NCI-H1048 (cell line): Measurements from ENCODE around the gene IL27RA.

Experiments
- DNase-seq: peaks from one replicate; lab custom pipeline; 2025; lab: John Stamatoyannopoulos, UW

The IL27RA gene

DNA sequence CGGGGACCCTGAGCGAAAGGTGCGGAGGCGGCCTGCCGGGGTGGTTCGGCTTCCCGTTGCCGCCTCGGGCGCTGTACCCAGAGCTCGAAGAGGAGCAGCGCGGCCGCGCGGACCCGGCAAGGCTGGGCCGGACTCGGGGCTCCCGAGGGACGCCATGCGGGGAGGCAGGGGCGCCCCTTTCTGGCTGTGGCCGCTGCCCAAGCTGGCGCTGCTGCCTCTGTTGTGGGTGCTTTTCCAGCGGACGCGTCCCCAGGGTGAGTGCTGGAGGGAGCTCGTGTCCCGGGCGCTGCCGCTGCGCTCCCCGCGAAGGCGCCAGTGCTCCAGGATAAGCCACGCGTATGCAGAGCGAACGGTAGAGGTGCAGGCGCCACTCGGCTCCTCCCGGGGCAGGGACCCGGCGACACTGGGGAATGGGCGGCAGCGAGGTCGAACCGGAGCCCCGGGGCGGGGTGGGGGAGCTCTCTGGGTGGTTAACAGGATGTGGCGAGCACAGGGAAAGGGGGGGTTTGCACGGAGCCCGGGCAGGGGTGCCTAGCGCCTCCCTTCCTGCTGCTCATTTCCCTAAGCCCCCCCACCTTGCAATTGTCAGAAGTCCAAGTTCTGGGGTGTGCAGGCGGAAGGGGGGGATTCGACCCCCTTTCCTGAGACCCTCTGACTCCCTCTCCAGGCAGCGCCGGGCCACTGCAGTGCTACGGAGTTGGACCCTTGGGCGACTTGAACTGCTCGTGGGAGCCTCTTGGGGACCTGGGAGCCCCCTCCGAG lies at the start of gene IL27RA:
Gene IL27RA (plus strand): TSS at position 44 of the 762 bp plus-strand sequence. CDS start 111 bp downstream, at position 155.
- DNase-seq, result no peak

DNA sequence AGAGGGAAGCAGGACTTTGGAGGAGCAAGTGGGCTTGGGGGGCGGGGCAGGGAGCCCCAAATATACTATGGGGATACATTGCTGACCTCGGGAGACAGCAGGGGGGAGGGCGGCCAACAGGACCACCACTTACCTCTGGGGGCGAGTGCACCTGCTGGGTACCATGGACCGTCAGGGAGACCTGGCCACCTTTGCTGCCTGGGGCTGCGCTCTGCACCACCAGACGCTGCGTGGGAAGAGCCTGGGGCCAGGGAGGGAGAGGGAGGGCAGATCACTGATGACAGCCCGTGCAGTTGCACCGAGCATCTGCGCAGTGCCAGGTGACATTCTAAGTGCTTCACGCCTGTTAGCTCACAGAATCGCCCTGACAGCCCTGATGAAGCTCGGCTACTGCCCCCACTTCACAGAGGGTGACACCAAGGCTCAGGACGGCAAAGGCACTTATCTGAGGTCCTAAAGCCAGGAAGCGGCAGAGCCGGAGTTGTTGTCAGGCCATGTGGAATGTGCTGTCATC lies 49.5 kb upstream of the IL27RA start:
- DNase-seq, result no peak

DNA sequence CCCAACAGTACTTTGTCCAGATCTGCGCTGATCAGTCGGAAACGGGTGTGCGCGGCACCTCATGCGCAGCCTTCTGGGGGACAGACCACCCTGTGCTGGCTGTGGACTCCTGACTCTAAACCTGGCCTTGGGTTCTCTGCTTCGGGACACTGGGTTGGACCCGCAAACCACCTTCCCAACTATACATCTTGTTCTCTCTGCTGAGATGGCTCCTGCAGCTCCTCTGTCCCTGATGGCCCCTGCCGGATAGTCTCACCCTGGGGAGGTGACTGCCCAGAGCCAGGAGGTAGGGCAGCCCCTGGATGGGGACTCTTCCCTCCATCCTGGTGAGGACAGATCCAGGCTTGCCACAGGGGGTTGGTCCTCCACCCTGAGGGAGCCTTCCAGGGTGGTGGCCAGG lies 48.8 kb upstream of the IL27RA start:
- DNase-seq, result no peak

DNA sequence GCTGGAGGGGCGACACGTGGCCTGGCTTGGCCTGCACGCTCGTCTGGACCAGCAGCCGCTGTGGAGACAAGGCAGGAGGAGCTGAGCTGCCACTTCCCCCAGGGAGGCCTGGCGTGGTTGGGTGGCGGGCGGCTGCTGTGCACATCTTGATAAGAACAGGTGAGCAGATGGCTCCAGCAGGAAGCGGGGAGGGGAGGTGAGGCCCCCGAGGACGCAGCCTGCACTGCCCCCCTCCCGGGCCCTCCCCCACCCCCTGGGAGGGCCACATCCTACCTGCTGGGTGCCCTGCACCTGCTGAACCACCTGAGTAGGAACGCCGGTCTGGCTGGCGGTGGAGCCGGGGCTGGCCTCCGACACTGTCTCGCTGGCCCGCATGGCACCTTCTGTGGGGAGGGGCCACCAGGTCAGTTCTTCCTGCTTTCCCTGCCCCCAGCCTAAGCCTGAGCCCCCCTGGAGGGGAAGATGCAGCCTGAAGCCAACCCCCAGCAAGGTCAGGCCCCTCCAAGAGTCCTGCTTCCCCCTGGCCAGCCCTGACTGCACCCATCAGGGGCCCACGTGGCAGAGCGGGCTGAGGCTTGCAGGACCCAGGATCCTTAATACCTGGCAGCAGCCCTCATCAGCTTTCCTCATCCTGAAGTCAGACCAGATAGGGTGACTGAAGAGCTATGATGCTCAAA lies 48.2 kb upstream of the IL27RA start:
- DNase-seq, result no peak

DNA sequence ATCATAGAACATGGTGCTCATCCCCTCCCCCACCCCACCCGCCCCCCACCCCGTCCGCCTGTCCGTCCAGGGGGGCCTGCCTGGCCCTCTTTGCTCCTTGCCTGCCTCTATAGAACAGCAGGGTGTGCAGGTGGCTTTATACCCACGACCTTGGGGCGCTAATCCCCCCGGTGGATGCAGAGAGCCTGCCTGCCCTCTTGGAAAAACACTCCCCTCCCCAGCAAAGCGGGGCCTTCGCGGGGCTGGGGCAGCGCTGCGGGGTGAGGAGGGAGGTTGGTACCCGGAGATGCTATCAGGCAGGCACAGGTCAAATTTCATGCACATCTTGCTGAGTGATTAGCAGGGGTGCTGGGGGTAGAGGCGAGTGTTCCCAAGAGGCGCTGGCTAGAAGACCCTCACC lies 47.4 kb upstream of the IL27RA start:
- no peak for DNase-seq

DNA sequence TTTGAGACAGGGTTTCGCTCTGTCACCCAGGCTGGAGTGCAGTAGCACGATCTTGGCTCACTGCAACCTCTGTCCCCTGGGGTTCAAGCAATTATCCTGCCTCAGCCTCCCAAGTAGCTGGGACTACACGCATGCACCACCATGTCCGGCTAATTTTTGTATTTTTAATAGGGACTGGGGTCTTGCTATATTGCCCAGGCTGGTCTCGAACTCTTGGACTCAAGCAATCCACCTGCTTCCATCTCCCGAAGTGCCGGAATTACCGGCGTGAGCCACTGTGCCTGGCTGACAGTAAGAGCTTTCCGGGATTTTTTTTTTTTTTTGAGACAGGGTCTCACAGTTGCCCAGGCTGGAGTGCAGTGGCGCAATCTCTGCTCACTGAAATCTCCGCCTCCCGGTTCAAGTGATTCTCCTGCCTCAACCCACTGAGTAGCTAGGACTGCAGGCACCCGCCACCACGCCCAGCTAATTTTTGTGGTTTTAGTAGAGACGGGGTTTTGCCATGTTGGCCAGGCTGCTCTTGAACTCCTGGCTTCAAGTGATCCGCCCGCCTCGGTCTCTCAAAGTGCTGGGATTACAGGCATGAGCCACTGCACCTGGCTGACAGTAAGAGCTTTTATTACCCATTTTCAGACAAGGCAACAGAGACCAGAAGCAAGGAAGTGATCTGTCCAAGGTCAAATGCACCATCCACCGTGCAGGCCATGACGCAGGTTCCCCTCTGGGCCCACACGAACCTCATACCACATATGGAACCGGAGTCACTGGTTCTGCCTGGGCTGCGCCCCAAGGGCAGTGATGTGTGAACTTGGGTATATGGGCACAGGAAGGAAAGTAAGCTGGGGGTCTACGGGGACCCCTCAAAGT lies 46.5 kb upstream of the IL27RA start:
- no peak for DNase-seq

DNA sequence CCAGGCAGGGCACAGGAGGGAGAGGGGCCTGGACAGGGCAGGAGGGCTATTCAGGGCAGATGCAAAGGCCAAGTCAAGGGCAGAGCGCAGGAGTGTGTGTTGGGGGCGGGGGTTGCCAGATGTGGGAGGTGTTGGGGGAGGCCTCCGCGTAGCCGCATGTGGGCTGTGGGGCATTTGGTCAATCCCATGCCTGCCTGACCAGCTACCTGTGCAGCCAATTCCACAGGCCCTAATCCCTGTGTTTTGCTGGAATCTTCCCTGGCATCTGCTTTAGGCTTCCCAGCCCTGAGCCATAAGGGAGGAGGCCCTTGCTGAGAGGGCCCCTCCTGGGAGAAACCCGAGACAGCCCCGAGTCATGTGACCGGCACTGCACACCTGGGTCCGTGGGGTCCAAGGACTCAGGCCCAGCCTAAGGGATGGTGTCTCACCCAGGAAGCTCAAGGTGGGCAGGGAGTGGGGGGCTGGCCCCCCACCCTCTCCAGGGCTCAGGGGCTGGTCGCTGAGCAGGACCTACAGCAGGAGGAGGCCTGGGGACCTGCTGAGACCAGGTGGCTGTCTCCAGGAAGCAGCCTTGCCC lies 45.7 kb upstream of the IL27RA start:
- no peak for DNase-seq

DNA sequence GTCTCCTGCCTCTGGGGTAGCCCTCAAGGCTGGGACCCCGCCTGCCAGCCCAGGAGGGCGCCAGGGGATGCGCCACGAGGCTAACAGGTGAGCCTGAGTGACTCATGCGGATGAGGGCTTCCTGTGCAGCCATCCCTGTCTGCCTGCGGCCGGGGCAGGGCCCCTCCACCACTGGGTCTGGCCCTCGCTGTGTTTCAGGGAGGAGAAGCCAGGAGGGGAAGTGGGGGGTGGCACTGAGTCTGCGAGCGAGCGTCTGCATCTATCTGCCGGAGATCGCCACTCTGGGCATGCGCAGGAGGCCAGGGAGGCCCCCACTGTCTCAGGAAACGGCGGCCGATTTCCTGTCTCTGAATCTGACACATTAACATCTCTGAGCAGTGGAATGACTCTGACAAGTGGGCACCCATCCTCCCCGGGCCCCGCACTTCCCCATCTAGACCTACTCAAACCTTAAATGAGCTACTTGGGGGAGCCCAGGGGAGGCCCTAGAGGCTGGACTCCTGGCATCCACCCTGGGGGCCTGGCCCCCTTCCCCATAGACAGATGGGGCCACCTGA lies 45.1 kb upstream of the IL27RA start:
- DNase-seq, result no peak

DNA sequence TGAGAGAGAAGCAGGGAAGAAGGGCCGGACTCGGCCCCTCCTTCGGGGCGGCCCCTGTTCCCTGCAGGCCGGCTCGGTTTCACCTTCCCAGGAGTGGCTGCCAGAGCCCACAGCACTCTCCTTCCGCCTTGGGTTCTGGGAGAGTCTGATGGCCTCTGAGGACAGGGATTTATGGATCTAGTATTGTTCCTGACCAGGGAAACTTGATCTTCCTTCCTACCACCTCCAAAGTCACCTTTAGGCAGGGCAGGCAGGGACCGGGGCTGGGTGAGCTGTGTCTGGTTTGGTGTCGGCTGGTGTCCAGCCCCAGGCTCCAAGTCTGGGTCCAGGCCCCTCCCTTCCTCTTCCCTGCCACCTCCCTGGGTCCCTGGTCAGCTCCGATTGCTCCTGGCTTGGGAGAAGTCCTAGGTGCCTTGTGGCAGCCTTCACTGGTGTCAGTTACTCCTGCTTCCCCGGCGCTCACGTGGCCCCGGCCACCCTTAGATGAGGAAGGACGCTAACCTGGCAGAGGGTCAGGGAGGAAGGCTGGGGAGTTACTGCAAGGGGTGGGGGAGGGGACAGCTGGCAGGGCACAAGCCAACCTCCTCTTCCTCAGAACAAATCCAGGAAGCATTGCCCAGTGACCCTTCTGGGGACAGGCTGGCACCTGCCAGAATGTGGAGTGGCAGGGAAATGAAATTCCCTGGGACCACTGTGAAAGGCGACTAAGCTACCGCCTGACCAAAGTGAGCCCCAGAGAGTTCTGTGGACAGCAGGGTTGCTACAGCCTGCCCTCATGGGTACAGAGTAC lies 44.3 kb upstream of the IL27RA start:
- DNase-seq, result no peak

DNA sequence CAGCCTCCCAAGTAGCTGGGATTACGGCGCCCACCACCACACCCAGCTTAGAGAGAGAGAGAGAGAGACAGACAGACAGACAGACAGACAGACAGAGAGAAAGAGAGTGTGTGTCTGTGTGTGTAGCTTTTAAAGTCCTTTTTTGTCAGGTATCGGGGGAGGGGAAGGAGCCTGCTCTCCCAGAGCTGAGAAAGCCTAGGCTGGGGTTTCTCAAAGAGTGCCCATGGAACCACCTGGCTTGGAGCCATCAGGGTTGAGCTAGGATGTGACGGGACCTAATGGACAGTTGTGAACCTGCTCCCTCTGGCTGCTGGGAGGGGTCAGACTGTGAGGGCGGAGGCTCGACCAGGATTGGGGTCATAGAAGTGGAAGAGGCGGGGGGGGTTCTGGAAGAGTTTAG lies 42.1 kb upstream of the IL27RA start:
- DNase-seq, result no peak

DNA sequence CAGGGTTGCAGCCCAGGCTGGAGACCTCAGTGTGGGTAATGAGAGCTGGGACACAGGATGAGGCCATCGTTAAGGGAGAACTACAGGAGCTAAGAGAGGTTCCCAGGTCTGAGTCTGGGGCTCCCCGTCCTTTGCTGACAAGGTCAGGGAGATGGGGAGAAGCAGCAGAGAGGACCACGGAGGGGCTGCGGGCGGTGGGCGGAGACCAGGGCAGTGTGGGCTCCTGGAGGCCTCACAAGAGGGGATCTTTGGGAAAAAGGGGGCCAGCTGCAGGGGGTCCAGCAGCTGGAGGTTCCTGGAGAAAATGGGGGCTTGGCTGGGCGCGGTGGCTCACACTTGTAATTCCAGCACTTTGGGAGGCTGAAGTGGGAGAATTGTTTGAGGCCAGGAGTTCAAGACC lies 41.5 kb upstream of the IL27RA start:
- no peak for DNase-seq

DNA sequence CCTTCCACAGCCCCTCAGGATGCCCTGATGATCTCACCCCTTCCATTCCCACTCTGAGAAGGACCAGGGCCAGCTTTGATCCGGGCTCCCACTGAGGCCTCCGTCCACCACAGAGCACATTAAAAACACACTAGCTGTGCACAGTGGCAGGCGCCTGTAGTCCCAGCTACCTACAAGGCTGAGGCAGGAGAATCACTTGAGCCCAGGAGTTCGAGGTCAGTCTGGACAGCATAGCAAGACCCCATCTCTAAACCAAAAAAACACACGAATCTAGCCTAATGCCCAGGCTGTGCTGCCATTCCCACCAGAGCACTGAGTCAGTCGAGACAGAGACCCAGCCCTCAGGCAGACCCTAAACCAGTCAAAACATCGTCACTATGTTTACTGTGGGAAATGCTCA lies 39.5 kb upstream of the IL27RA start:
- no peak for DNase-seq

DNA sequence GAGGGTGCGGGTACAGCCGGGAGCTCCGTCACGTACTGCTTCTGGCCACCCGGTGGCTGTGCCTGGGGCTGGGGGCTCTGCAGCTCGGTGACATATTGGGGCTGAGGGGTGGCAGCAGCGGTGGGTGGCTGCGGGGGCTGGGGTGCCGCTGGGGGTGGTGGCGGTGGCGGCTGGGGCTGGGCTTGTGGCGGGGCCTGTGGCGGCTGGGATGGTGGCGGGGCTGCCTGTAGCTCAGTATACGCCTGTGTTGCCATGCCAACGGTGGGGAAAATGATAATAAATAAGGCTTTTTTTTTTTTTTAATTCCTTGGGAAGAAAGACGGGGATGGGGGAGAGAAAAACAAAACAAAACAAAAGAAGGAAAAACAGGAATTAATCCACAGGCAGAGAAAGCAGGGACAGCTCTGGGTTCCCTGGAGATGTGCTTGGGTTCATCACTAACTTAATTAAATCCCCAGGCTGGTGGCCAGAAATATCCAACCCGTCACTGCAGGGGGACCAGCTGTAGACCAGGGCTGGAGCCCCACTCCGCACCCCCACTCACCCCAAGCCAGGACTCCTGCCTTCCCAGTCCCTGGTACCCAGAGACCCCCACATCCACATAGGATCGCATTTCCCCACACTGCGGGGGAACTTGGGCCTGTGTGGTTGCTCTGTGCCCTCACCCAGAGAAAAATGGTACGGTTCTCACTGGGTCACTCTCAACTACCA lies 37.8 kb upstream of the IL27RA start:
- no peak for DNase-seq

DNA sequence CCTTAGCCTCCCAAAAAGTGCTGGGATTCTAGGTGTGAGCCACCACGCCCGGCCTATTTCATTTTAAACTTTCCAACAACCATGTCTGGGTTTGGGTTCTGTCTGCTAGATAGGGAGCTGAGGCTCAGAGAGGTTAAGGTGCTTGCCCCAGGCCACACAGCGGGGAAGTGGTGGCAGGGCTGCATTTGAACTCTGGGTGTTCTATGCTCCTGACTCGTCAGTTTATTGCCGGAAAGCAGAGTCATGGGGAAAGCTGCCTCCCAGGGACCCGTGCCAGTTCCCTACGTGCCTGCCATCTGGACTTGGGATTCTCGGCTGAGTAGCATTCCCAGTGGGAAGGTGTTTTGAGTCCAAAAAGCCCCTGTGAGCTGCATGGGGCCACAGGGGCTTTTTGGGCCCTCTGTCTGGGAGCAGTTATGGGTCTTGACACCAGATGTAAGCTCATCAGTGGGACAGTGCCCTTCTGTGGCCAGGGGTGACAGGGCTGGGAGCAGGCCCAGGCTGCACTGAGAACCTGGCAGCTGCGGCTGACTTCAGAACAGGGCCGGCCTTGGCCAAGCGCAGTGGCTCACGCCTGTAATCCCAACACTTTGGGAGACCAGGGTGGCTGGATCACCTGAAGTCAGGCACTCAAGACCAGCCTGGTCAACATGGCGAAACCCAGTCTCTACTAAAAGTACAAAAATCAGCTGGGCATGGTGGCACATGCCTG lies 36.4 kb upstream of the IL27RA start:
- DNase-seq, result no peak

DNA sequence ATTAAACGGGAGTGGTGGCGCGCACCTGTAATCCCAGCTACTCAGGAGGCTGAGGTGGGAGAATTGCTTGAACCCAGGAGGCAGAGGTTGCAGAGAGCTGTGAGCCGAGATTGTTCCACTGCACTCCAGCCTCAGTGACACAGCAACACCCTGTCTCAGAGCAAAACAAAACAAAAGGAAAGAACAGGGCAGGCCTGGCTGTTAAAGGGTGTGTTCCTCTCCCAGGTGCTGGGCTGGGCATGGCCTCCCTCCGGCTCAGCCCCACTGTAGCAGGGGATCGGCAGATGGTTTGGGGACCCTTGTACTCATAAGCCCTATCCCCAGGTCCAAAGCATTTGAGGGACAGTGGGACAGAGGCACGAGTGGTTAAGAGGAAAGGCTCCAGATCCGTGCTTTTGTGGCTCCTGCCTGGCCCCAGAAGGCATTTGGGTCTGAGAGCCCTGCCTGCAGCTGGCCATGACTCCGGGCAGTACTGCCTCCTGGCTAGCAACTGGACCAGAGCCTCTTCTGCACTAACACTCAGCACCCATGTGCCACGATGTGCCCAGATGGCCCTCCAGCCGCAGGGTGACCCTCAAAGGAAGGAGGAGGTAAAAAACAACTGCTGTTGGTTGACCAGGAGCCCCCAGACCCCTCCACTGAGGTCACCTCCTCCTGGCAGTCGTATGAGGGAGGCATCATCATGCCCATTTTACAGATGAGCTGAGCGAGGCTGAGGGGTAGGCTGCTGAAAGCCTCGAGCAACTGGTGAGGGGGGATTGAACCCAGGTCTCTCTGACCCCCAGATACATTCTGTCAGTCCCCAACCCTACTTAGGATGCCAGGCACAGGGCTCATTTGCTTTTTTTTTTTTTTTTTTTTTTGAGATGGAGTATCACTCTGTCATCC lies 35.4 kb upstream of the IL27RA start:
- DNase-seq, result no peak

DNA sequence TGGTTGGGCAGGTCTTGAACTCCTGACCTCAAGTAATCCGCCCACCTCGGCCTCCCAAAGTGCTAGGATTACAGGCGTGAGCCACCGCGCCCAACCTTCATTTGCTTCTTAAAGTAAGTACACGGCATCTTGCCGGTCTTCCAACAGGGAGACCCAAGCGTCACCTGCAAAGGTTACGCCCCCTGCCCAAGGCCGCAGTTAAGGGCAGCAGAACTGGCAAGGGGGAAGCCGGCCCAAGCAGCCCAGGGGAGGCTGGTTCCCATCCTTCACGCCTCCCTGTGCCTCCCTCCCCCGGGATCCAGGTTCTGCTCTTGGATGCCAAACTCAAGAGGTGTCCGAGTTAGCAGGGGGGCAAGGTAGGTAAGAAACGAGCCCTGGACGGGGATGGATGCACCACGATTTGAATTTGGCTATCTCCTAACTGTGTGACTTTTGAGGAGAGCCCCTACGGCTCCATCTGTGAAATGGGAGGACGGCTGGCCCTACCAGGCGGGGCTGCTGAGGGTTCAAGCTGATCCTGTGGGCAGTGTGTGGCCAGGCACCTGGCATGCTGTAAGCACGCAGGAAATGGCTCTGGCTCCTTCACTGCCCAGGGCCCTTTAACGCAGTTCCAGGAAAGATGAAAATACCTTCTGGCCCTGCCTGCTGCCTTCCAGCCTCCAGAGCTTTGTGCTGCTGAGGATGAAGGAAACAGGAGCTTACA lies 34.5 kb upstream of the IL27RA start:
- no peak for DNase-seq

DNA sequence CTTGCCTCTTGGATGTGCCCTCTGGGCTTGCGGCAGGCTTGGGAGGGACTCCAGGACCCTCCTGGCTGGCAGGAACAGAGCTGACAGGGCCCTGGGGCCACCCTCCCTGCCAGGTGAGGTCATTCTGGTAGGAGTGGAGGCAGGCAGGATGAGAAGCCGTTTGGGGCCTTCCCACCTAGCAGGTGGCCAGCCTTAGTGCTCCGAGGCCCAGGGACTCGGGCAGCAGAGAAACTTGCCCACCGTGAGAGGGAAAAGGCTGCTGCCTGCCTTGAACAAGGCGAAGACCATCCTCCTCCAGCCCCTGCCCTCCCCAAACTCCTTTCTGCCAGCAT lies 34.0 kb upstream of the IL27RA start:
- DNase-seq, result no peak

DNA sequence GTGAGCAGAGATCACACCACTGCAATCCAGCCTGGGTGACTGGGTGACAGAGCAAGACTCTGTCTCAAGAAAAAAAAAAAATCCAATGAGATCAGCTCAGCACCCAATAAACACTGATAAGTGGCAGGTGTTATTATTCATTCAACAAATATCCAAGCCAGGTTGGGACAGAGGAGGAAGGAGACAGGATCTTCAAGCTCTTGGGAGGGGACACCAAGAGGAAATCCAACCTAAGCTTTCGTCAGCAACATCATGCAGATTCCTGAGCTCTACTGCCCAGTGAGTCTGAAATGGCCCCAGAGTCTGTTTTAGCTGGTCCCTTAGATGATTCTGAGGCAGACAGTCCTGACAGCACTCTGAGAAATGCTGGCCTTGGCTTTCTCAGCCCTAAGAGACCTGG lies 33.1 kb upstream of the IL27RA start:
- DNase-seq, result no peak
